Measurements from ENCODE around the gene PANK1.

Gene PANK1

DNA sequence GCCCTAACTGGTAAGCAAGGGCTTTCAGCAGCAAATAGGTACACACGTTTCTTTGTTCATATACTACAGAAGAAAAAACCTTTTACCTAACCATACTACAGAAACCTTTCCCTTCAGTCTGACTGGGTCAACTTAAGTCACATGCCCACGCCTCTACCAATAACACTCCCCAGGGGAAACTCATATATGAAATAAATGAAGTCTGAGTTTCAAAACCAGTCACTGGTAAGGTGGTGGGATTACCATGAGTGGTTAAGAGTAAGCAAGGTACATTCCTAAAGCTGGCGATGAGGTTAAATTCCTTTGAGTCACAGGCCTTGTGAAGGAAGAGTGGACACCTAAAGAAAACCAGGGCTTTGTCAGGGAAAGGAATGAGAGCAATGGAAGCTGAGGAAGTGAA is 34.9 kb upstream of the PANK1 start:
- FAIRE-seq (no peak), DNase-seq (ENCODE audit: insufficient read length, low spot score) (no peak)
- TF ChIP-seq, protein P1, sequence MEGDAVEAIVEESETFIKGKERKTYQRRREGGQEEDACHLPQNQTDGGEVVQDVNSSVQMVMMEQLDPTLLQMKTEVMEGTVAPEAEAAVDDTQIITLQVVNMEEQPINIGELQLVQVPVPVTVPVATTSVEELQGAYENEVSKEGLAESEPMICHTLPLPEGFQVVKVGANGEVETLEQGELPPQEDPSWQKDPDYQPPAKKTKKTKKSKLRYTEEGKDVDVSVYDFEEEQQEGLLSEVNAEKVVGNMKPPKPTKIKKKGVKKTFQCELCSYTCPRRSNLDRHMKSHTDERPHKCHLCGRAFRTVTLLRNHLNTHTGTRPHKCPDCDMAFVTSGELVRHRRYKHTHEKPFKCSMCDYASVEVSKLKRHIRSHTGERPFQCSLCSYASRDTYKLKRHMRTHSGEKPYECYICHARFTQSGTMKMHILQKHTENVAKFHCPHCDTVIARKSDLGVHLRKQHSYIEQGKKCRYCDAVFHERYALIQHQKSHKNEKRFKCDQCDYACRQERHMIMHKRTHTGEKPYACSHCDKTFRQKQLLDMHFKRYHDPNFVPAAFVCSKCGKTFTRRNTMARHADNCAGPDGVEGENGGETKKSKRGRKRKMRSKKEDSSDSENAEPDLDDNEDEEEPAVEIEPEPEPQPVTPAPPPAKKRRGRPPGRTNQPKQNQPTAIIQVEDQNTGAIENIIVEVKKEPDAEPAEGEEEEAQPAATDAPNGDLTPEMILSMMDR (IDR thresholded peaks at IDR 0.05; ENCODE audit: insufficient read depth, missing control alignments), result no peak

DNA sequence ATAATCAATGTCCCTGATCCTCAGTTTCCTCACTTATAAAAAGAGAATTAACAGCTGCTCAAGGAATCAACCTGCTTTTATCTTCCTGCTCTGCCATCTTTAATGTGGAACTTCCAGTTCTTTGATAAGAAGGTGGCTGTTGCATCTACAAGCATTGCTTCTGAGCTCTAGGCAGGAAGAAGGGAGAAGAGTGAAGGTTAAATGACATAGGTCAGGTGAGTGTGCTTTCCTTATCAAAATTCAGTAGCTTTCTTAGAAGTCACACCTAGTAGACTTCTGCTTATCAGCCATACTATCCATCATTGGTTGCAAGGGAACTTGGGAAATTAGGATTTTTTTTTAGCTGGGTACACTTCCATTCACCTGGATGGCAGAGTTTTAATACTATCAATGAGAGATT is 32.3 kb upstream of the PANK1 start:
- DNase-seq (ENCODE audit: insufficient read length, low spot score) (no peak), FAIRE-seq (no peak)
- TF ChIP-seq, protein P1 (IDR thresholded peaks at IDR 0.05; ENCODE audit: insufficient read depth, missing control alignments), result no peak

- no peak for DNase-seq (ENCODE audit: insufficient read length, low spot score)
- no peak for FAIRE-seq
- TF ChIP-seq, protein P1 (IDR thresholded peaks at IDR 0.05; ENCODE audit: insufficient read depth, missing control alignments), result no peak
Observed at GRCh38 chr10:89670926-89671325, 25.9 kb upstream of the PANK1 start.

DNA sequence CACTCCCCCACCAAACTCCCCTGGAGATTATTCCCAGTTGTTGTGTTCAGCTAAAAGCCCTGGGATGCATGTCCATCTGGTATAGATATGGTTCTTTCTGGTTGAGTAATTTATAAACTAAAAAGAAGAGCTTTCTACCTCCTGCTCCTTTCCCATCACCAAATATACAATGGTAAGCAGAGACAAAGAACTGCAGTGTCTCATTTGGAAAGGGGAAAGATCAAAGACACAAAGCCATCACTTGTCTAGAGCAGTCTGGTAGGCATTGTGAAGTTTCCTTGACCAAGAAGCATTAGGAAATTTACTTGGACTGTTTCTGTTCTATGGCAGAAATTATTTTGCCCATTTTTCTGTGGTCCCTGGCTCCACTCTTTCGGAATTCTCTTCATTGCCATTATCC is 24.9 kb upstream of the PANK1 start:
- DNase-seq (ENCODE audit: insufficient read length, low spot score) (no peak), FAIRE-seq (no peak)
- TF ChIP-seq, protein P1 (IDR thresholded peaks at IDR 0.05; ENCODE audit: insufficient read depth, missing control alignments), result no peak

DNA sequence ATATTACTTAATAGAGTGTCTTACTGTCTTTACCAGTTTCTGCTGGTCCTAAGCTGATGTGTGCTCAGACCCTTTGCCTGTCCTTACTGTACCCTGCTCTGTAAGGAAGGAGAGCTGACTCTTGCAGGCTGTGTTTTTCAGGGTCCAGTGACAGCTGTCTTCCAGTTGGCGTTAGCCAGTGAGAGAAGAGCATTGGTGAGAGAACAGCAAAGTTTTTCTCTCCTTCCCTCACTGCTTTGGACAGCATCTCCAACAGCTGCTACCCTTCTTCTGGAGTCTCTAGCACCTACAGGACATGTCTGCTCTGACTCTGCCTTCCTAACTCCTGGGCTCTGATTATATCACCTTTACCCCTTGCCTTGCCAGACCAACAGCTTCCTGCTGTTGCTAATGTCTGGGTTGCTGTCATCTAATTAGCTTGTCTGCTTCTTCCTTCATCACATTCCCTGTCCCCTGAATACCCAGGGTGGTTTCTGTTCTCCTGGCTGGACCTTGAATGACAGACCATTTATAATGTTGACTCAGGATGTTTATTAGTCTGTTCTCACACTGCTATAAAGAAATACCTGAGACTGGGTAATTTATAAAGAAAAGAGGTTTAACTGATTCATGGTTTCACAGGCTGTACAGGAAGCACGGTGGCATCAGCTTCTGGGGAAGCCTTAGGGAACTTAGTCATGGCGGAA is 23.5 kb upstream of the PANK1 start:
- FAIRE-seq, result no peak
- TF ChIP-seq, protein P1 (IDR thresholded peaks at IDR 0.05; ENCODE audit: insufficient read depth, missing control alignments), result no peak
- DNase-seq (ENCODE audit: insufficient read length, low spot score), result no peak

DNA sequence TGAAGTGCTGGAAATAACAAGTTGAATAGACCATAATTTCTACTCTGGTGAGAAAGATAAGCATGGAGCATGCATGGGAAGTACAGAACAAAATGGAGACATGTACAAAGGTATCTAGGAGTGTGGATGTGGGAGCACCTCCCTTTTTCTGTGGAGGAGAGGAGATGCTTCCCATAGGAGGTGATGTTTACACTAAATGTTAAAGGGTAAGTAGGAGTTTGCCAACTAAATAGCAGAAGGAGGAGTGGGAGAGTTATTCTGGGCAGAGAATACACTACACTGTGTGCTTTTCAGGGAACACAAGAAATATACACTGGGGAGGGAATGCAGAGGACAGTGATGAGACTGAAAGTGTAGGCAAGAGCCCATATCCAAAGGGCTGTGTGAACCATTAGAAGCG is 21.1 kb upstream of the PANK1 start:
- TF ChIP-seq, protein P1 (IDR thresholded peaks at IDR 0.05; ENCODE audit: insufficient read depth, missing control alignments), result no peak
- FAIRE-seq (no peak), DNase-seq (ENCODE audit: insufficient read length, low spot score) (no peak)

GRCh38 chr10:89665302-89665701 is 20.3 kb upstream of the PANK1 start:
- DNase-seq (ENCODE audit: insufficient read length, low spot score), result no peak
- TF ChIP-seq, protein P1 (IDR thresholded peaks at IDR 0.05; ENCODE audit: insufficient read depth, missing control alignments), result no peak
- FAIRE-seq, result no peak

Data from D721Med (cell line).